Measurements from ENCODE around the gene MUSTN1.

Gene MUSTN1

GRCh38 chr3:52793702-52794611 lies 40.9 kb downstream of the MUSTN1 start:
- H3K4me3 ChIP-seq (ENCODE audit: low read depth, low read length) = no peak overlapping the region
- TF ChIP-seq CTCF (IDR thresholded peaks at IDR 0.05; ENCODE audit: borderline replicate concordance, insufficient read depth, low read depth, low read length) = no peak

GRCh38 chr3:52792961-52793695 lies 41.7 kb downstream of the MUSTN1 start:
- TF ChIP-seq CTCF (IDR thresholded peaks at IDR 0.05; ENCODE audit: borderline replicate concordance, insufficient read depth, low read depth, low read length) = no peak

GRCh38 chr3:52792413-52792812 lies 42.4 kb downstream of the MUSTN1 start:
- TF ChIP-seq CTCF (IDR thresholded peaks at IDR 0.05; ENCODE audit: borderline replicate concordance, insufficient read depth, low read depth, low read length) = no peak
- H3K4me3 ChIP-seq (ENCODE audit: low read depth, low read length) = no peak overlapping the region

More at GRCh38 chr3:52792961-52793695, 41.7 kb downstream of the MUSTN1 start:
- no peak overlapping the region for H3K4me3 ChIP-seq (ENCODE audit: low read depth, low read length)

GRCh38 chr3:52791928-52792327 lies 42.9 kb downstream of the MUSTN1 start:
- no peak overlapping the region for H3K4me3 ChIP-seq (ENCODE audit: low read depth, low read length)
- TF ChIP-seq CTCF (IDR thresholded peaks at IDR 0.05; ENCODE audit: borderline replicate concordance, insufficient read depth, low read depth, low read length) = no peak

GRCh38 chr3:52791366-52791765 lies 43.5 kb downstream of the MUSTN1 start:
- no peak for TF ChIP-seq CTCF (IDR thresholded peaks at IDR 0.05; ENCODE audit: borderline replicate concordance, insufficient read depth, low read depth, low read length)
- H3K4me3 ChIP-seq (ENCODE audit: low read depth, low read length) = no peak overlapping the region

GRCh38 chr3:52790741-52791140 lies 44.1 kb downstream of the MUSTN1 start:
- no peak for TF ChIP-seq CTCF (IDR thresholded peaks at IDR 0.05; ENCODE audit: borderline replicate concordance, insufficient read depth, low read depth, low read length)
- H3K4me3 ChIP-seq (ENCODE audit: low read depth, low read length) = no peak overlapping the region
